COLO668 (cell line): Measurements from ENCODE around the gene CNTN2.

Experiments
- DNase-seq: peaks from one replicate; lab custom pipeline; 2025; ENCODE audit not compliant: unreplicated experiment; lab: John Stamatoyannopoulos, UW

The CNTN2 gene

GRCh38 chr1:205121660-205122488 is 78.9 kb downstream of the CNTN2 start, which contains the start of gene RBBP5:
TSS of gene RBBP5 (minus strand) at chr1:205121978. CDS start at chr1:205121873, 105 bp downstream.
- DNase-seq: peak; percentile 96

GRCh38 chr1:205122489-205122882 is 79.5 kb downstream of the CNTN2 start:
- no peak for DNase-seq

- no peak for DNase-seq
Observed at GRCh38 chr1:205124726-205125125, 81.7 kb downstream of the CNTN2 start.

GRCh38 chr1:205127646-205128045 is 84.6 kb downstream of the CNTN2 start:
- DNase-seq: no peak
